GM19025 (cell line): ENCODE results near the gene BIRC7.

Experiments used
- ATAC-seq: cut with Tn5 transposase; IDR thresholded peaks from one replicate; pipeline ENCODE4 v1.9.1; 2021; ENCODE audit warnings: mild to moderate bottlenecking, low read depth, moderate library complexity; ENCODE audit not compliant: unreplicated experiment

BIRC7 gene, protein sequence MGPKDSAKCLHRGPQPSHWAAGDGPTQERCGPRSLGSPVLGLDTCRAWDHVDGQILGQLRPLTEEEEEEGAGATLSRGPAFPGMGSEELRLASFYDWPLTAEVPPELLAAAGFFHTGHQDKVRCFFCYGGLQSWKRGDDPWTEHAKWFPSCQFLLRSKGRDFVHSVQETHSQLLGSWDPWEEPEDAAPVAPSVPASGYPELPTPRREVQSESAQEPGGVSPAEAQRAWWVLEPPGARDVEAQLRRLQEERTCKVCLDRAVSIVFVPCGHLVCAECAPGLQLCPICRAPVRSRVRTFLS

GRCh38 chr20:63235399-63235983 lies at the start of gene BIRC7:
TSS of gene BIRC7 (plus strand) at chr20:63235905. CDS start at chr20:63236097, 192 bp downstream.
- ATAC-seq = no peak

- ATAC-seq = no peak
These were observed 49.6 kb upstream of the BIRC7 start for GRCh38 chr20:63186084-63186483.

DNA sequence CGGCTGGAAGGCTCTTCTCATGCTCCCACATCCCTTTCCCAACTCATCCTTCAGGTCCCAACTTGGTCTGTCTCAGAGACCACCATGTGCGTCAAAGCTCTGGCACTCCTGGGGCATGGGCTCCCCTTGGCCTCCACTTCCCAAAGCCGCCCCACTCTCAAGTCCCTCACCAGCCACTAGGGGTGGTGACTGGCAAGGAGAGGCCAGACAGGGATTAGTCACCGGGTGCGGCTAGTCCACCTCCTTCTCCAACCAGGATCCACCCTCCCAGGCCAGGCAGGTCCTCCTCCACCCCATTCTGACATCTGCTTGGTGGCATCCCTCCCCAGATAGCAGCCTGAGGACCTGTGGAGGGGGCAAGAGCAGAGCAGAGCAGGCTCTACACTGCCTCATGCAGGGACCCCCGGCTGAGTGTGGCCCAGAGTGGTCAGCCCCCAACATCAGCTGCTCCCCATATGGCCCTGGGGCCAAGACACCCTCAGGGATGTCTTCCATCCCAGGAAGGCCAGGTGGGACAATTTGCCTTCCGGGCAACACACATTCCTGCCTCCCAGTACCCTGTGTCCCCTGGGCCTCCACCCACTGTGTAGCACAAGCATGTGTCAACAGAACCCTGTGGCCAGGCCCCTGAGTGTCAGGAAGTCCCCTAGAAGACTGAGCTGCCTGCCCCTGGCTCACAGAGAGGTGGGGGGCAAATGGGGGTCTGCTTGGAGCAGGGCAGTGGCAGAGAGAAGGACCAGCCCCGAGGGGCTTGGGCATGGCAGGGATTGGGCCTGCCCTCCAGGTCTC lies 49.0 kb upstream of the BIRC7 start:
- ATAC-seq = no peak

GRCh38 chr20:63187338-63188158 lies 48.2 kb upstream of the BIRC7 start:
- ATAC-seq = no peak

- ATAC-seq = no peak
These were observed 47.6 kb upstream of the BIRC7 start for GRCh38 chr20:63188159-63188442.

- no peak for ATAC-seq
These were observed 46.9 kb upstream of the BIRC7 start for GRCh38 chr20:63188641-63189321.

- ATAC-seq = no peak
These were observed 46.4 kb upstream of the BIRC7 start for GRCh38 chr20:63189322-63189642.

- ATAC-seq = no peak
These were observed 45.7 kb upstream of the BIRC7 start for GRCh38 chr20:63189846-63190559.

GRCh38 chr20:63190828-63191227 lies 44.9 kb upstream of the BIRC7 start:
- no peak for ATAC-seq

DNA sequence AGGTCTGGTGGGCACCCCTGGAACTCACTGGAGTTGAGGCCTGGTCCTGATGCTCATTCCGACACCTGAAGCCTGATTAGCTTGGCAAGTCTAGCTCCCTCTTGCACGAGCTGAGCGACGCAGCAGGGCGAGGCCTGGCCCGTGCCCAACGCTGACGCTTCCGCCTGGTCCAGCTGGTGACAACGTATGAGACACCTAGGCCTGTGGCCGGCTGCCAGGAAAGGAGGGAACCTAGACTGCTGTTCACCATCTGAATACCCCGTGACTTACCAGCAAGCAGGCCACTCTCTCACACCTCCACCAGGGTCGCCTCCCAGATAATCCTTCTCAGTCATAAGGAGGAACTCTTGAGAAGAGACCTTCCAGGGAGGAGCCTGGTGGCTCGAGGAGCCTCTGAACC lies 44.3 kb upstream of the BIRC7 start:
- no peak for ATAC-seq

GRCh38 chr20:63192721-63193120 lies 43.0 kb upstream of the BIRC7 start:
- ATAC-seq = no peak

GRCh38 chr20:63194007-63194796 lies 41.5 kb upstream of the BIRC7 start:
- no peak for ATAC-seq

DNA sequence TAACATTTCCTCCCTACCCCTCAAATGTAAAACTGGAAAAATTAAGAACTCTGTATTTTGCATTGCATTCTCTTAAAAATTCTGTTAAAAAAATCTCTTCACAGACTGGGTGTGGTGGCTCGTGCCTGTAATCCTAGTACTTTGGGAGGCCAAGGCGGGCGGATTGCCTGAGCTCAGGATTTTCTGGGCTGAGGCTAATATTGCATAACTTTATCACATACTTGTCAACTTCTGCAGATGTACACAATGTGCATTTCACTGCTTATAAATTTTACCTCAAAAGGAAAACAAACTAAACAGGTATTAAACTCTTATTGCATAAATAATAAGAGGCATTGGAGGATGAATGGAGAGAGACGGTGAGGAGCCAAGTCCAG lies 40.9 kb upstream of the BIRC7 start:
- ATAC-seq = no peak

- no peak for ATAC-seq
These were observed 38.8 kb upstream of the BIRC7 start for GRCh38 chr20:63196768-63197470.

- no peak for ATAC-seq
These were observed 37.1 kb upstream of the BIRC7 start for GRCh38 chr20:63198606-63199005.

- no peak for ATAC-seq
These were observed 33.7 kb upstream of the BIRC7 start for GRCh38 chr20:63202021-63202420.

DNA sequence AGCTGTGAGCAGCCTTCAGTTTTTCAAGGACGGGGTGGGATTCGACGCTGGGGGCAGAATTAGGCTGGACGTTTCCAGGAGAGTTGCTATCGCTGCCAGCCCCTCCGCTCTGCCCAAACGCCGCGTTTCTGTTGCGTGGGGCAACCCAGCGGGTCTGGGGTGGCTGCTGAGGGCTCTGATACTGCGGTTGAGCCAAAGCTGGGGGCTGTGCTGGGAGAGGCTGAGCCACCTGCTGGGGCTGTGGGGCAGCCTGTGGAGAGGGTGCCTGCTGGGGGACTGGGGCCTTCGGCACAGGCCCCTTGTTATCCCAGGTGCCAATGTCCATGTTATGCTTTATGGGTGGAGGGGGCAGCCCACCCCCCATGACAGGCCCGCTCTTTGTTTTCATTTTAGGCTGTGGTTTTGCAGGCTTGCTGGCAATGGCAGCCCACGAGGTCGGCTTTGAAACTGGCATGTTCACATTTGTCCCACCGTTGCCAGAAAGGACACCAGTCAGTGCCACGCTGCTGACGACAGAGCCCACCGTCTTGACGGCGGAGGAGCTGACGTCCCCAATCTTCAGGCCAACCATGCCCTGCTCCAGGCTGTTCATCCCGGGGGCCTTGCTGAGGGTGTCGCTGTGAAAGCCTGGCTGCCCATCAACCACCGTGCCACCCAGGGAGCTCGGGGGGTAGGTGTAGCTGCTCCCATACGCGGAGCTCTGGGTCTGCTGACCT lies 32.7 kb upstream of the BIRC7 start:
- ATAC-seq = no peak

GRCh38 chr20:63204362-63204761 lies 31.3 kb upstream of the BIRC7 start:
- ATAC-seq = no peak
